NK-92 (cell line): ENCODE data around the gene MAP3K6.

Source experiments
- DNase-seq: peaks from one replicate; lab custom pipeline; 2025; ENCODE audit not compliant: unreplicated experiment; lab: John Stamatoyannopoulos, UW

Gene MAP3K6

GRCh38 chr1:27374362-27375086, 7.8 kb upstream of the MAP3K6 start, which contains the start of gene FCN3:
FCN3 (minus strand) TSS chr1:27374824; CDS start chr1:27374818, 6 bp downstream.
- no peak for DNase-seq

- DNase-seq, result no peak
These were observed 6.3 kb upstream of the MAP3K6 start for GRCh38 chr1:27372808-27373690.

- no peak for DNase-seq
These were observed 5.5 kb upstream of the MAP3K6 start for GRCh38 chr1:27372022-27372807.

GRCh38 chr1:27368869-27369582, 2.3 kb upstream of the MAP3K6 start:
- DNase-seq, result no peak

- DNase-seq, result no peak
These were observed 444 bp upstream of the MAP3K6 start for GRCh38 chr1:27367160-27367650.

GRCh38 chr1:27366113-27366410, 699 bp downstream of the MAP3K6 start:
- no peak for DNase-seq

- no peak for DNase-seq
These were observed 1.2 kb downstream of the MAP3K6 start for GRCh38 chr1:27365372-27366112.

- no peak for DNase-seq
These were observed 1.9 kb downstream of the MAP3K6 start for GRCh38 chr1:27364696-27365371.

GRCh38 chr1:27363766-27364695, 2.7 kb downstream of the MAP3K6 start:
- no peak for DNase-seq

- DNase-seq, result no peak
These were observed 5.2 kb downstream of the MAP3K6 start for GRCh38 chr1:27361553-27361952.

GRCh38 chr1:27361044-27361402, 5.7 kb downstream of the MAP3K6 start:
- no peak for DNase-seq

- DNase-seq, result no peak
These were observed 6.4 kb downstream of the MAP3K6 start for GRCh38 chr1:27360159-27361043.

- DNase-seq, result no peak
These were observed 7.0 kb downstream of the MAP3K6 start for GRCh38 chr1:27359822-27360158.

GRCh38 chr1:27358928-27359313, 7.8 kb downstream of the MAP3K6 start:
- no peak for DNase-seq

GRCh38 chr1:27358038-27358927, 8.5 kb downstream of the MAP3K6 start:
- DNase-seq, result no peak

GRCh38 chr1:27357281-27358037, 9.3 kb downstream of the MAP3K6 start:
- DNase-seq, result no peak
